Left lung (tissue), 10 donors: ENCODE data around the gene LPCAT1. TPM values are rescaled to one million over a fixed set of nuclear protein-coding genes. Genes with fewer than 3 reads are reported as not detected.
"Not testable (repeated sequence)": the region's sequence is repeated elsewhere in the genome, so short reads cannot be mapped to it uniquely, and the experiment has no call there.

Experiments
- ATAC-seq: fragments of 200-7000 bp; cut with Tn5 transposase; one replicate; pipeline ENCODE4 v1.9.1; 2020; ENCODE audit warnings: moderate library complexity
- DNase-seq, 4 donors: peaks; one replicate each; pipeline ENCODE4 v3.0.0-alpha.2; 2013 to 2020
- H3K27ac ChIP-seq, 2 donors: fragments of 200-600 bp; sonication (generic) in 1 of 2; one replicate each; pipeline versions ENCODE4 v1.5.0 to v1.8.0; 2020 to 2021
- H3K27me3 ChIP-seq, 2 donors: fragments of 200-600 bp; sonication (generic) in 1 of 2; one replicate each; pipeline versions ENCODE4 v1.5.0 to v1.8.0; 2020 to 2021
- H3K36me3 ChIP-seq, 2 donors: fragments of 200-600 bp; sonication (generic) in 1 of 2; one replicate each; pipeline versions ENCODE4 v1.5.0 to v1.8.0; 2020 to 2021
- H3K4me1 ChIP-seq, 2 donors: fragments of 200-600 bp; one replicate each; pipeline ENCODE4 v1.8.0; 2021
- H3K4me3 ChIP-seq, 2 donors: fragments of 200-600 bp; sonication (generic) in 1 of 2; one replicate each; pipeline versions ENCODE4 v1.5.0 to v1.8.0; 2020 to 2021; ENCODE audit warnings: mild to moderate bottlenecking in 1 of 2
- H3K9me3 ChIP-seq, 2 donors: fragments of 200-600 bp; sonication (generic) in 1 of 2; one replicate each; pipeline versions ENCODE4 v1.5.0 to v1.8.0; 2020 to 2021
- CTCF ChIP-seq, 2 donors: fragments of 200-600 bp; sonication (generic) in 1 of 2; IDR thresholded peaks; one replicate each; pipeline versions ENCODE4 v1.5.0 to v1.8.0; 2021; ENCODE audit warnings: antibody characterized with exemption in 2 of 2
- intact Hi-C, 2 donors: fragments of 100-400 bp; cut with DNase I; formaldehyde crosslinking; loops; one replicate each; pipeline versions ENCODE4 v1.11.2 to v1.14.2; 2022
- polyA plus RNA-seq, 6 donors: library from polyadenylated mRNA; unstranded; fragments of 120-200 nt; gene quantifications; one replicate each; pipeline ENCODE4 v1.2.1, GENCODE V29; 2013; ENCODE audit not compliant: insufficient read length in 6 of 6
- total RNA-seq, 2 donors: library from RNA; stranded (reverse); fragmentation: NEBNext Ultra II Directional; extraction: Animal tissue kit (Norgen Biotek cat#: 25700); gene quantifications; one replicate each; pipeline ENCODE4 v1.2.1, GENCODE V29; 2021
- donor health status: DM: no; HTN: yes; CAD: no.
- donor health status: DM: no; HTN: no; CAD: no.

LPCAT1 gene
- total and polyA plus RNA-seq, 8 donors, result 106 to 751 (median 148) TPM

DNA sequence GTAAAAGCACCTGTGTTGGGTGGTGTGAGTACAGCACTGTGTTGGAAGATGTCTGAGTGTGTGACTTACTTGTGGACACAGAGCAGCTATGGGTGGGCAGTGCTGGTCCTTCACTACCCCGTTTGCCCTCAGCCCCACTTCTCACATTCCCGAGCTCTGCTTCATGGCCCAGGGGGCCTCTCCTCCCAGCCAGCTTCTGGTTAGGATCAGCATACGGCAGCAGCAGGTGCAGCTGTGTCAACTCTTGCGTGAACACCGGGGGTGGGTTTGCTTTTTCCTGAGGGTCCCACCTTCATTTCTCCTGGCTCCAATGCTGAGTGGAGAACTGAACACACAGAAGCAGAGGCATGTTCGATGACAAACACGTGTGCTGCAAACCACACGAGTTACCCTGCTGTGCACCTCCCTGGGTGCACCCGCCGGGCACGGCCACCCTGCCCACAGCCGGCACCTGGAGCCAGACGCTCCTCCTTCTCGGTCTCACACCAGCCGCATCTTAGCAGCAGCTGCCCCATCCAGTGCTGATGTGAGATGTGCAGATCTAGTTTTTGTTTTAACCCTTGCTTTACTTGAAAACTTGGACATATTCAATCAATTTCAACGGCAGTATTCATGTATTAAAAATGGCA is 63.6 kb downstream of the LPCAT1 start:
- DNase-seq (peak in 2 of 4 donors; percentile 26 to 61), ATAC-seq (peak; percentile 26)
- Histone ChIP-seq H3K4me3 (no peak overlapping the region), H3K27me3 (no peaks in the 10 kb centered on the region), H3K4me1 (no peaks in the 10 kb centered on the region), H3K36me3 (peaks cover 0 to 46% of the 10 kb centered on the region in 2 donors), H3K27ac (no peak overlapping the region), H3K9me3 (peaks cover 0 to 27% of the 10 kb centered on the region in 2 donors)
- intact Hi-C loops, result no loop called here
- TF ChIP-seq CTCF (IDR thresholded peaks at IDR 0.05), result no peak

GRCh38 chr5:1459435-1459834 is 64.3 kb downstream of the LPCAT1 start:
- ATAC-seq, H3K4me1 ChIP-seq, H3K27ac ChIP-seq, H3K27me3 ChIP-seq, intact Hi-C loops, H3K4me3 ChIP-seq: not testable (repeated sequence)
- DNase-seq, result peak in 1 of 4 donors; percentile 2
- Histone ChIP-seq H3K36me3 (peaks cover 0 to 45% of the 10 kb centered on the region in 2 donors), H3K9me3 (peaks cover 0 to 34% of the 10 kb centered on the region in 2 donors)

DNA sequence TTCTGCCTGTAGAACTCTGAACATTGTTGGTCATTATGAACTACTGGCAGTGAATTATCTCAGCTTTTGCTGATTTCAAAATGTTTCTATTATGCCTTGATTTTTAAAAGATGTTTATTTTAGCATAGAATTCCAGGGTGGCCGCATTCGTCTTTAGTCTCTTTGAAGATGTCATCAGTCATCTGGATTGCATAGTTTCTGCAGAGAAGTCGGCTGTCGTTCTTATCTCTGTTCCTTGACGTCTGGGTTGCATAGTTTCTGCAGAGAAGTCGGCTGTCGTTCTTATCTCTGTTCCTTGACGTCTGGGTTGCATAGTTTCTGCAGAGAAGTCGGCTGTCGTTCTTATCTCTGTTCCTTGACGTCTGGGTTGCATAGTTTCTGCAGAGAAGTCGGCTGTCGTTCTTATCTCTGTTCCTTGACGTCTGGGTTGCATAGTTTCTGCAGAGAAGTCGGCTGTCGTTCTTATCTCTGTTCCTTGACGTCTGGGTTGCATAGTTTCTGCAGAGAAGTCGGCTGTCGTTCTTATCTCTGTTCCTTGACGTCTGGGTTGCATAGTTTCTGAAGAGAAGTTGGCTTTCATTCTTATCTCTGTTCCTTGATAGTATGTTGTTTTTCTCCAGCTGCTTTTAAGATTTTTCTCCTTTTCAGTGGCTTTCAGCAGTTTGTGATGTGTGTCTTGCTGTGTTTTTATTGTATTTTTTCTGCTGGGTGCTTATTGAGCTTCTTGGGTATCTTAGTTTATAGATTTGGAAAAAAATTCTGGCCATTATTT is 67.5 kb downstream of the LPCAT1 start:
- ATAC-seq, intact Hi-C loops: not testable (repeated sequence)

DNA sequence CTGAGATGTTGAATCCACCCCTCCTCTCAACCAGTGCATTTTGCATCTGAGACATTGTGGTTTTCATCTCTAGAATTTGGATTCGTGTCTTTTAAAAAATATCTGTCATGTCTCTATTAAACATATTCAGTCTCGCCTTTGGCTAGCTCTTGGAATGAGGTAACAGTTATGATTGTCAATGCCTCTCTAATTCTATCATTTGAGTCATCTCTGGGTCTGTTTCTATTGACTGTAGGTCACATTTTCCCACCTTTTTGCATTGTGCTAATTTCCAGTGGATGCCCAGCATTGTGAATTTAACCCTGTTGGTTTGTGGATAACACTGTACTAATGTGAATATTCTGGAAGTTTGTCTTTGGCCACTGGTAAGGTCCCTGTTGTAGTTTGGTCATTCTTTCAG is 70.1 kb downstream of the LPCAT1 start:
- peaks cover 0 to 57% of the 10 kb centered on the region in 2 donors for H3K9me3 ChIP-seq
- no peak for TF ChIP-seq CTCF (IDR thresholded peaks at IDR 0.05)
- peaks cover 0 to 17% of the 10 kb centered on the region in 2 donors for H3K27me3 ChIP-seq
- DNase-seq, result no peak
- H3K4me3 ChIP-seq, result no peak overlapping the region
- H3K36me3 ChIP-seq, result no peaks in the 10 kb centered on the region
- H3K4me1 ChIP-seq, result no peaks in the 10 kb centered on the region
- H3K27ac ChIP-seq, result no peak overlapping the region
- ATAC-seq, result no peak
- intact Hi-C loops, result no loop called here

More for the DNA sequence above, 67.5 kb downstream of the LPCAT1 start:
- not testable (repeated sequence) for DNase-seq, H3K27ac ChIP-seq, H3K27me3 ChIP-seq, H3K4me1 ChIP-seq, H3K4me3 ChIP-seq
- Histone ChIP-seq H3K36me3 (peaks cover 0 to 14% of the 10 kb centered on the region in 2 donors), H3K9me3 (peaks cover 0 to 57% of the 10 kb centered on the region in 2 donors)

DNA sequence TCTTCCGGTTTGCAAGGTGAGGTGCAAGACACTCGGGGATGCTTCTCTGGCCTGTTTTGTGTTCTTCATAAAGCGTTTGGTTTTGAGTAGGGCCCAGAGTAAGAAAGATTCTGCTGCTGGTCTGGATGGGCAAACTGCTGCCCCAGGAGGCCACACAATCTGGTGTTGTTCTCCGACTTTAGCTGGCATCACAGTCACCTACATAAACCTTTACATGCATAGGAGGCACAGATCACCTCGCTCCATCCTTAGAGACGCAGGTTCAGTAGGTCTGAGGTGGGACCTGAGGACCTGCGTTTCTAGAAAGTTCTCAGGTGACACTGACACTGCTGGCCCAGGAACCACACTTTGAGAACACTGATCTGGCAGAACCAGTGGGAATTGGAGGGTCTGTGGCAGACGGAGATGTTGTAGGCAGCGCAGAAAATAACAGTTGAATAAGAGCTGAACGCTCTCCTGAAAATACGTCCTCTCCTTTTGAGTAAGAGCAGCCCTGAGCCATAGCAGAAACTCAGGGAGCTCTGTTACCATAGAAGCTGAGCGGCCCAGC is 74.6 kb downstream of the LPCAT1 start:
- Histone ChIP-seq H3K27ac (no peak overlapping the region), H3K4me1 (peaks cover 4 to 15% of the 10 kb centered on the region in 2 donors), H3K9me3 (peaks cover 0 to 20% of the 10 kb centered on the region in 2 donors), H3K4me3 (no peak overlapping the region), H3K36me3 (no peaks in the 10 kb centered on the region), H3K27me3 (peaks cover 25 to 59% of the 10 kb centered on the region in 2 donors)
- DNase-seq (peak in 1 of 4 donors; percentile 3), ATAC-seq (no peak)
- intact Hi-C loops, result no loop called here
- TF ChIP-seq CTCF (IDR thresholded peaks at IDR 0.05), result no peak

GRCh38 chr5:1448511-1449011 is 75.2 kb downstream of the LPCAT1 start:
- DNase-seq, result peak in 1 of 4 donors; percentile 4
- Histone ChIP-seq H3K36me3 (no peaks in the 10 kb centered on the region), H3K27me3 (peaks cover 31 to 61% of the 10 kb centered on the region in 2 donors), H3K4me1 (peaks cover 4 to 15% of the 10 kb centered on the region in 2 donors), H3K9me3 (peaks cover 0 to 14% of the 10 kb centered on the region in 2 donors), H3K27ac (no peak overlapping the region), H3K4me3 (no peak overlapping the region)
- no peak for ATAC-seq
- TF ChIP-seq CTCF (IDR thresholded peaks at IDR 0.05), result no peak
- intact Hi-C loops, result no loop called here
